Stomach (tissue), 4 donors: Measurements from ENCODE around the gene SLIT1.

Experiments
- CTCF ChIP-seq, 7 experiments: fragments of 450-650 bp in 4 of 7; fragments of 200-600 bp in 3 of 7; sonication (generic) in 3 of 7; IDR thresholded peaks; one replicate each; pipeline ENCODE4 v1.5.1; 2016 to 2019; ENCODE audit warnings: antibody characterized with exemption in 7 of 7, control low read depth in 2 of 7, mild to moderate bottlenecking in 1 of 7
- POLR2A ChIP-seq, 4 donors: fragments of 450-650 bp; IDR thresholded peaks; one replicate each; pipeline ENCODE4 v1.6.1; 2016; ENCODE audit warnings: antibody characterized with exemption in 4 of 4, control low read depth in 2 of 4, mild to moderate bottlenecking in 1 of 4, moderate library complexity in 1 of 4

GRCh38 chr10:97090035-97090434 lies 95.7 kb downstream of the SLIT1 start:
- TF ChIP-seq POLR2A (IDR thresholded peaks at IDR 0.05) = no peak
- TF ChIP-seq CTCF (IDR thresholded peaks at IDR 0.05) = no peak
